Spleen (tissue), 11 donors: ENCODE data around the gene TBL1X. TPM values are rescaled to one million over a fixed set of nuclear protein-coding genes. Genes with fewer than 3 reads are reported as not detected.

Experiments used
- DNase-seq: peaks from one replicate; pipeline ENCODE4 v3.0.0-alpha.2; 2020
- H3K27ac ChIP-seq, 8 donors: fragments of 200-600 bp; sonication (generic) in 7 of 8; 1 replicate in 4 of 8; 2 replicates in 4 of 8; pipeline versions ENCODE4 v1.5.0 to v1.8.0; 2016 to 2021; ENCODE audit warnings: inconsistent platforms in 4 of 8, mild to moderate bottlenecking in 4 of 8, moderate library complexity in 1 of 8
- H3K27me3 ChIP-seq, 7 donors: fragments of 200-600 bp; sonication (generic) in 6 of 7; replicated peaks in 1 of 7; 1 replicate in 4 of 7; 2 replicates in 3 of 7; pipeline versions ENCODE4 v1.5.0 to v1.8.0; 2016 to 2021; ENCODE audit warnings: inconsistent platforms in 3 of 7, mild to moderate bottlenecking in 1 of 7
- H3K36me3 ChIP-seq, 6 donors: fragments of 200-600 bp; sonication (generic) in 5 of 6; 1 replicate in 4 of 6; 2 replicates in 2 of 6; pipeline versions ENCODE4 v1.5.0 to v1.8.0; 2016 to 2021; ENCODE audit warnings: inconsistent platforms in 2 of 6
- H3K4me1 ChIP-seq, 6 donors: fragments of 200-600 bp; sonication (generic) in 5 of 6; 1 replicate in 3 of 6; 2 replicates in 3 of 6; pipeline versions ENCODE4 v1.5.0 to v1.8.0; 2016 to 2021; ENCODE audit warnings: inconsistent platforms in 3 of 6
- H3K4me3 ChIP-seq, 8 donors: fragments of 200-600 bp; sonication (generic) in 7 of 8; 1 replicate in 4 of 8; 2 replicates in 4 of 8; pipeline versions ENCODE4 v1.5.0 to v1.8.0; 2016 to 2021; ENCODE audit warnings: inconsistent platforms in 4 of 8, mild to moderate bottlenecking in 4 of 8, moderate library complexity in 2 of 8
- H3K9me3 ChIP-seq, 8 donors: fragments of 200-600 bp; sonication (generic) in 7 of 8; 1 replicate in 4 of 8; 2 replicates in 4 of 8; pipeline versions ENCODE4 v1.5.0 to v1.8.0; 2016 to 2021; ENCODE audit warnings: inconsistent platforms in 4 of 8
- POLR2A ChIP-seq, 3 donors: fragments of 450-650 bp; IDR thresholded peaks; one replicate each; pipeline ENCODE4 v1.5.1; 2017; ENCODE audit warnings: antibody characterized with exemption in 3 of 3, mild to moderate bottlenecking in 1 of 3
- POLR2AphosphoS5 ChIP-seq, 3 donors: sonication (generic); formaldehyde crosslinking; IDR thresholded peaks; one replicate each; pipeline ENCODE4 v1.5.1; 2017; ENCODE audit warnings: antibody characterized with exemption in 3 of 3
- WGBS, 5 donors: extraction: QIAGEN DNeasy Blood & Tissue Kit in 3 of 5; methylation state at CpG; one replicate each; pipeline versions ENCODE4 v1.1.5 to v1.1.7; 2013 to 2018; 5-methylcytosine and 5-hydroxymethylcytosine counted together
- intact Hi-C: fragments of 100-400 bp; cut with DNase I; formaldehyde crosslinking; loops from one replicate; pipeline ENCODE4 v1.15.0; 2023; ENCODE audit warnings: low total_unique reads
- polyA plus RNA-seq, 3 donors: library from polyadenylated mRNA; stranded (reverse); fragments of 200-250 nt; gene quantifications; one replicate each; pipeline ENCODE4 v1.2.1, GENCODE V29; 2013
- total RNA-seq, 7 donors: library from RNA; depleted of rRNA in 3 of 7; stranded (reverse); fragments of >200 nt in 3 of 7; fragmentation: NEBNext Ultra II Directional in 4 of 7; extraction: Animal tissue kit (Norgen Biotek cat#: 25700) in 4 of 7; gene quantifications; one replicate each; pipeline versions ENCODE4 v1.1.0 to v1.2.1, GENCODE V29; 2016 to 2021
- TF ChIP-seq, protein P1 (sequence below), 11 experiments: fragments of 200-600 bp in 7 of 11; fragments of 450-650 bp in 4 of 11; sonication (generic) in 4 of 11; IDR thresholded peaks in 8 of 11; conservative IDR thresholded peaks in 3 of 11; 1 replicate in 7 of 11; 2 replicates in 4 of 11; pipeline versions ENCODE4 v1.4.0 to v1.8.0; 2016 to 2021; ENCODE audit warnings: antibody characterized with exemption in 11 of 11, inconsistent platforms in 4 of 11, mild to moderate bottlenecking in 1 of 11
- donor health status: healthy with polysubstance abuse.
- donor health status: DM: no; HTN: no; CAD: no; lungs with moderate emphysema.
- donor health status: DM: no; HTN: no; CAD: no.
- donor health status: Bipolar disorder and iron deficiency.
- donor health status: healthy.
- donor health status: DM: no; HTN: no; CAD: no.
- donor health status: DM: yes; HTN: yes; CAD: no.

TBL1X gene
- total and polyA plus RNA-seq, 10 donors: 3.0 to 37.2 (median 21.4) TPM

DNA sequence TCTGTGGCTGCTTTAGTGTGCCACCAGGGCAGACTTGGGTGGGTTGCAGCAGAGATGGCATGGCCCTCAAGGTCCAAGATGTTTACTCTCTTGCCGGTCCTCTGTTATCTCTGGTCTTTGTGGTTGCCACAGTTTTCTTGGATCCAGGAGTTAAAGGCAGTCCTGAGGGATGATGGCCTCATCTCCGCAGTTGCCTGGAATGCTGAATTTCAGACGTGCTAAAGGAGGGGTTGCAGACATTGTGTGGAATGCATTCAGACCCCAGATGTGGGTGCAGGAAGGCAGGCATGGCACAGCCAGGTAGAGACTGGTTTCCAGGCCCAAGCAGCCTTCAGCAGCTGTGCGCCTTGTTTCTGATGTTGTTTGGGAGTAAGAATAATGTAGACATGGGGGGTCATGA is 64.4 kb downstream of the TBL1X start:
- WGBS, 5 donors: 63 to 96% (median 86%) methylated on average over 1 to 4 of the region's 4 CpGs
- H3K4me3 ChIP-seq: no peak overlapping the region
- no peak overlapping the region for H3K27ac ChIP-seq
- DNase-seq: no peak
- H3K36me3 ChIP-seq: no peaks in the 10 kb centered on the region
- H3K9me3 ChIP-seq: no peaks in the 10 kb centered on the region
- H3K27me3 ChIP-seq: peaks cover 0 to 13% (median 0%) of the 10 kb centered on the region in 7 donors
- TF ChIP-seq POLR2A (IDR thresholded peaks at IDR 0.05) (no peak), POLR2AphosphoS5 (IDR thresholded peaks at IDR 0.05) (no peak)
- TF ChIP-seq, protein P1, sequence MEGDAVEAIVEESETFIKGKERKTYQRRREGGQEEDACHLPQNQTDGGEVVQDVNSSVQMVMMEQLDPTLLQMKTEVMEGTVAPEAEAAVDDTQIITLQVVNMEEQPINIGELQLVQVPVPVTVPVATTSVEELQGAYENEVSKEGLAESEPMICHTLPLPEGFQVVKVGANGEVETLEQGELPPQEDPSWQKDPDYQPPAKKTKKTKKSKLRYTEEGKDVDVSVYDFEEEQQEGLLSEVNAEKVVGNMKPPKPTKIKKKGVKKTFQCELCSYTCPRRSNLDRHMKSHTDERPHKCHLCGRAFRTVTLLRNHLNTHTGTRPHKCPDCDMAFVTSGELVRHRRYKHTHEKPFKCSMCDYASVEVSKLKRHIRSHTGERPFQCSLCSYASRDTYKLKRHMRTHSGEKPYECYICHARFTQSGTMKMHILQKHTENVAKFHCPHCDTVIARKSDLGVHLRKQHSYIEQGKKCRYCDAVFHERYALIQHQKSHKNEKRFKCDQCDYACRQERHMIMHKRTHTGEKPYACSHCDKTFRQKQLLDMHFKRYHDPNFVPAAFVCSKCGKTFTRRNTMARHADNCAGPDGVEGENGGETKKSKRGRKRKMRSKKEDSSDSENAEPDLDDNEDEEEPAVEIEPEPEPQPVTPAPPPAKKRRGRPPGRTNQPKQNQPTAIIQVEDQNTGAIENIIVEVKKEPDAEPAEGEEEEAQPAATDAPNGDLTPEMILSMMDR (IDR thresholded peaks at IDR 0.05 in 8 of 11, conservative IDR thresholded peaks at IDR 0.05 in 3 of 11): no peak
- H3K4me1 ChIP-seq: peaks cover 0 to 79% (median 18%) of the 10 kb centered on the region in 6 donors
- intact Hi-C loops: no loop called here

DNA sequence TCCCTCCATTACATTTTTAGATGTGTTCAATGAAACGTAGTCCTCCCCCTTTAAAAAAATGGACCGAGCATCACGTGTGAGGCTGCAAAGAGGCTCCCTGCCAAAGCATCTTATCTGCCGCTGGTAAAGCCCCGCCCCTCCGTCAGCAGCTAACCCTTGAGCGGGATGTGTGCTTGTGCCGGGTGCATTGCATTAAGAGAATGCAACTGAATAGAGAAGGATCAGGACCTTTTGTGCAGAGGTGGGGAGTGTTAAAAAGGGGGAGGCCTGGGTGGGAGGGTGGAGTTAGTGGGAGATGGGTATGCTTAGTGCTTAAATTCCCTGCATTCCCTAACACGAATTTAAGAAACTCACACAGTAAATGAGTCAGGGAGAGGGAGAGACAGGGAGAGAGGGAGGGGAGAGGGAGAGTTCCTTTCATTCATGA is 66.0 kb downstream of the TBL1X start:
- Histone ChIP-seq H3K4me3 (peak overlapping the region in 1 of 8 donors; percentile 19), H3K27me3 (peaks cover 0 to 13% (median 0%) of the 10 kb centered on the region in 7 donors), H3K36me3 (no peaks in the 10 kb centered on the region), H3K4me1 (peaks cover 0 to 85% (median 32%) of the 10 kb centered on the region in 6 donors), H3K27ac (peak overlapping the region in 1 of 8 donors; percentile 18), H3K9me3 (no peaks in the 10 kb centered on the region)
- TF ChIP-seq POLR2AphosphoS5 (IDR thresholded peaks at IDR 0.05) (peak in 2 of 3 donors; percentile 38 to 52), POLR2A (IDR thresholded peaks at IDR 0.05) (no peak)
- intact Hi-C loops: no loop called here
- peak; percentile 90 for DNase-seq
- 0 to 5% (median 3%) methylated on average over 9 of the region's 9 CpGs for WGBS, 5 donors

DNA sequence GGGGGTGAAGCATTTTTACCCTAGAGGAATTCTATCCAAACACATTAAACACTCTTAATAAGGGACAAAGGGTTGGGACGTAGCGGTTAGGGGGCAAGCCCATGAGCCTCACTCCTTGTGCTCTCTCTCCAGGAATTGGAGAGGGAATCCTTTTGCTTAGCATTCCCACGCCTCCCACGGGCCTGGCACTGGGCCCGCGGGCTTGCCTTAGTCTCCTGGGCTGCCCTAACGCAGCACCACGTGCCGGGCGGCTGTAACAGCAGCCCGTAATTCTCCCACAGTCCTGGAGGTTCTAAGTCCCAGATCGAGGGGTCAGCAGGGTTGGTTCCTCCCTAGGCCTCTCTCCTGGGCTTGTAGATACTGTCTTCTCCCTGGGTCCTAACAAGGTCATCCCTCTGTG is 67.5 kb downstream of the TBL1X start:
- Histone ChIP-seq H3K4me3 (no peak overlapping the region), H3K27me3 (peaks cover 0 to 9% (median 0%) of the 10 kb centered on the region in 7 donors), H3K4me1 (peaks cover 0 to 76% (median 32%) of the 10 kb centered on the region in 6 donors), H3K9me3 (no peaks in the 10 kb centered on the region), H3K36me3 (peaks cover 0 to 6% (median 0%) of the 10 kb centered on the region in 6 donors), H3K27ac (no peak overlapping the region)
- intact Hi-C loops: no loop called here
- DNase-seq: no peak
- WGBS, 5 donors: 74 to 97% (median 84%) methylated on average over 11 to 12 of the region's 12 CpGs
- peak in 2 of 3 donors; percentile 43 to 67 for TF ChIP-seq POLR2AphosphoS5 (IDR thresholded peaks at IDR 0.05)
- TF ChIP-seq POLR2A (IDR thresholded peaks at IDR 0.05): no peak

DNA sequence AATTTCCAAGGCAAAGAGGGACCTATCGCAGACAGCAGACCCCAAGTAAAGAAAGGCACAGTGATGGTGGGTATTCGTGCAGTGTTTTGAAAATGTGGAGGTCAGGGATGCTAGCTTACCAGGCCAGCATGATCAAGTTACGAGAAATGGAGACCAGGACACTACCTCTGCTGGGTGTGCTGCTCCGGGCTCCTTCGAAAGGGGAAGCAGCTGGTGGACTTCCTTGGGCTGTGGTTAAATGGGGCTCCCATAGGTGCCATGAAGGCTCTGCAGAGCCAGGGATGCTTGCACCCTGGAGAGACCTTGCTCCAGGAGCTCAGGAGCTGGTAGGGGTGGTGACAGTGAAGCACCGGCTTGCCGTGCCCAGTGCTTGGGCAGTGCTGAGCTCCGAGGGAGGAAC is 68.8 kb downstream of the TBL1X start:
- no peak for DNase-seq
- H3K36me3 ChIP-seq: peaks cover 0 to 6% (median 0%) of the 10 kb centered on the region in 6 donors
- H3K4me1 ChIP-seq: peaks cover 0 to 76% (median 32%) of the 10 kb centered on the region in 6 donors
- peaks cover 0 to 5% (median 0%) of the 10 kb centered on the region in 7 donors for H3K27me3 ChIP-seq
- TF ChIP-seq POLR2A (IDR thresholded peaks at IDR 0.05) (no peak), POLR2AphosphoS5 (IDR thresholded peaks at IDR 0.05) (no peak)
- TF ChIP-seq, protein P1 (IDR thresholded peaks at IDR 0.05 in 8 of 11, conservative IDR thresholded peaks at IDR 0.05 in 3 of 11): no peak
- intact Hi-C loops: no loop called here
- H3K9me3 ChIP-seq: no peaks in the 10 kb centered on the region
- H3K4me3 ChIP-seq: no peak overlapping the region
- 66 to 81% (median 71%) methylated on average over 8 of the region's 8 CpGs for WGBS, 5 donors
- no peak overlapping the region for H3K27ac ChIP-seq

DNA sequence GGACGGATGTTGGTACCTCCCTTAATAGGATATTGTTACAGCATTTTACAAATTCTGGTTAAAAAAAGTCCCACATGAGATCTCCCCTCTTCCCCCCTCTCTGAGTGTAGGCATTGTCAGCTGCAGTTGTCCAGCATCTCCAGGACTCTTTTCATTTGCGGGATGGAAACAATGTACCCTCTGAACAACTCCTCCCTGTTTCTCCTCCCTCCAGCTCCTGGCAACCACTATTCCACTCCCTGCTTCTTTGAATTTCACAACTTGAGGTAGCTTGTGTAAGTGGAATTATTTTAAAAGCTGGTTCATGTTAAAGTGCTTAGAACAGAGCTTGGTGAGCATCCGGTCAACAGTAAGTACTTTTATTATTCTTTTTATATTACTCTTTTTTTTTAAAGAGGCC is 69.8 kb downstream of the TBL1X start:
- no peak for DNase-seq
- no peak for TF ChIP-seq POLR2A (IDR thresholded peaks at IDR 0.05)
- TF ChIP-seq, protein P1 (IDR thresholded peaks at IDR 0.05 in 8 of 11, conservative IDR thresholded peaks at IDR 0.05 in 3 of 11): no peak
- TF ChIP-seq POLR2AphosphoS5 (IDR thresholded peaks at IDR 0.05): no peak
- H3K27me3 ChIP-seq: peaks cover 0 to 5% (median 0%) of the 10 kb centered on the region in 7 donors
- 30 to 55% (median 47%) methylated on average over 3 of the region's 3 CpGs for WGBS, 5 donors
- H3K9me3 ChIP-seq: no peaks in the 10 kb centered on the region
- peaks cover 0 to 66% (median 32%) of the 10 kb centered on the region in 6 donors for H3K4me1 ChIP-seq
- intact Hi-C loops: no loop called here
- no peak overlapping the region for H3K4me3 ChIP-seq
- peaks cover 0 to 6% (median 0%) of the 10 kb centered on the region in 6 donors for H3K36me3 ChIP-seq
- no peak overlapping the region for H3K27ac ChIP-seq
